Peyer's patch (tissue), 4 donors: Measurements from ENCODE around the gene TMEM50A.
"Not testable (repeated sequence)": the region's sequence is repeated elsewhere in the genome, so short reads cannot be mapped to it uniquely, and the experiment has no call there.

Source experiments
- POLR2A ChIP-seq, 2 donors: fragments of 450-650 bp; IDR thresholded peaks; one replicate each; pipeline ENCODE4 v1.5.1; 2017; ENCODE audit warnings: antibody characterized with exemption in 2 of 2, mild to moderate bottlenecking in 2 of 2, moderate library complexity in 2 of 2
- TF ChIP-seq, protein P1 (sequence below), 6 experiments: fragments of 450-650 bp in 4 of 6; fragments of 200-600 bp in 2 of 6; sonication (generic) in 1 of 6; IDR thresholded peaks; one replicate each; pipeline ENCODE4 v1.5.1; 2017 to 2019; ENCODE audit warnings: antibody characterized with exemption in 6 of 6, mild to moderate bottlenecking in 3 of 6, moderate library complexity in 1 of 6

DNA sequence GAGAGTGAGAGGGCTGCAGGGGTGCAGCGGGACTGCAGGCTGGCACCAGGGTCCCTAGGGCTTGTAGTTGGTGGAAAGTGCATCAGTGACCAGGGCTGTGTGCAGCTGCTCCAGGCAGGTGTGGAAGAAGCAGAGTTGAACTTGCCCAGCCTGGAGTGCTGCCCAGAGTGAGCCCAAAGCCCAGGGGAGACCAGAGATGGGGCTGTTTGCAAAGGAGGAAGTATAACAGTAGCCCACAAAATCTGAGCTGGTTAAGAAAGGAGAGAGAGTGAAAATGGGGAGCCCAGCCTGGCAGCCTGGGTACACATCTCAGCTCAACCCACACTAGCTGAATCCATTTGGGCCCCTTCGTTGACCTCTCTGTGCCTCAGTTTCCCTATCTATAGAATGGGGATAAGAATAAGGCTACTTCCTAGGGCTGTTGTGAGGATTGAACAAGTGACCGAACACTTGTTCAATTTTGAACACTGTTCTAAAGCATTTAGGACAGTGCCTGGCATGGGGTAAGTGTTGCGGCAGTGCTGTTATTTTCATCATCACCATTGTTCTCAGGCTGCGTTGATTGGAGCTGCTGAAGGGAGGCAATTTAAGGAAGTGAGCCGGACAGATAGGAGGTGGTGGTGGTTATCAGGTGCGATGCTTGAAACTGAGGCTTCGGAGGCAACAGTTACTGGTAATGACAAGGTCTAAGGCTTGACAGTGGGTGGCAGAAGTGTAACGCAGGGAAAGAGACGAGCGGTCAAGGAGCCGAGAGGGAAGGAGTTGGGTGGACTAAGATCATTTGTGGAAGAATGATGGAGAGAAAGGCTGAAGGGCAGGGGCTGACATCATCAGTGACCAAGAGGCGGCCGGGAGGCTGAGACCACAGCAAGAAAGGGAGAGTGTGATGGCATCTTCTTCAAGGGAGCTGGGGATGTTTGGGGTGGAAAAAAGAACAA, 43.0 kb upstream of the TMEM50A start:
- TF ChIP-seq, protein P1, sequence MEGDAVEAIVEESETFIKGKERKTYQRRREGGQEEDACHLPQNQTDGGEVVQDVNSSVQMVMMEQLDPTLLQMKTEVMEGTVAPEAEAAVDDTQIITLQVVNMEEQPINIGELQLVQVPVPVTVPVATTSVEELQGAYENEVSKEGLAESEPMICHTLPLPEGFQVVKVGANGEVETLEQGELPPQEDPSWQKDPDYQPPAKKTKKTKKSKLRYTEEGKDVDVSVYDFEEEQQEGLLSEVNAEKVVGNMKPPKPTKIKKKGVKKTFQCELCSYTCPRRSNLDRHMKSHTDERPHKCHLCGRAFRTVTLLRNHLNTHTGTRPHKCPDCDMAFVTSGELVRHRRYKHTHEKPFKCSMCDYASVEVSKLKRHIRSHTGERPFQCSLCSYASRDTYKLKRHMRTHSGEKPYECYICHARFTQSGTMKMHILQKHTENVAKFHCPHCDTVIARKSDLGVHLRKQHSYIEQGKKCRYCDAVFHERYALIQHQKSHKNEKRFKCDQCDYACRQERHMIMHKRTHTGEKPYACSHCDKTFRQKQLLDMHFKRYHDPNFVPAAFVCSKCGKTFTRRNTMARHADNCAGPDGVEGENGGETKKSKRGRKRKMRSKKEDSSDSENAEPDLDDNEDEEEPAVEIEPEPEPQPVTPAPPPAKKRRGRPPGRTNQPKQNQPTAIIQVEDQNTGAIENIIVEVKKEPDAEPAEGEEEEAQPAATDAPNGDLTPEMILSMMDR (IDR thresholded peaks at IDR 0.05), result not testable (repeated sequence)
- not testable (repeated sequence) for TF ChIP-seq POLR2A (IDR thresholded peaks at IDR 0.05)
